LNCAP (cell line): Measurements from ENCODE around the gene DDX28.

Source experiments
- TF ChIP-seq, protein P1 (sequence below): fragments of 450-650 bp; IDR thresholded peaks from 2 replicates; pipeline ENCODE4 v1.5.1; 2017; ENCODE audit warnings: mild to moderate bottlenecking

Gene DDX28

DNA sequence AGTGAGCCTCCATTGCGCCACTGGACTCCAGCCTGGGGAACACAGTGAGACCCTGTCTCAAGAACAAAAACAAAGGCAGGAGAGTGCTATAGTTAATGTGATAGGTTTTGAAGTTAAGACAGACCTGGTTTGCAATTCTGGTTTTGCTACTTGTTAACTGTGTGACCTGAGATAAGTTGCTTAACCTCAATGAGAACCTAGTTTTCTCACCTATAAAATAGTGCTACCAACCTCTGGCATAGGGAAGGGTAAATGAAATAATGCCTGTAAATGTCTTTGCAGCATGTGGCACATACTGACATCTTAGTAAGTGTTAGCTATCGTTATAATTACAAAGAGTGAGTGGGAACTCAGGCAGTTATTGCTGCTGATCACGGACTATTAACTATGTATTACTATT, 32.4 kb upstream of the DDX28 start:
- TF ChIP-seq, protein P1, sequence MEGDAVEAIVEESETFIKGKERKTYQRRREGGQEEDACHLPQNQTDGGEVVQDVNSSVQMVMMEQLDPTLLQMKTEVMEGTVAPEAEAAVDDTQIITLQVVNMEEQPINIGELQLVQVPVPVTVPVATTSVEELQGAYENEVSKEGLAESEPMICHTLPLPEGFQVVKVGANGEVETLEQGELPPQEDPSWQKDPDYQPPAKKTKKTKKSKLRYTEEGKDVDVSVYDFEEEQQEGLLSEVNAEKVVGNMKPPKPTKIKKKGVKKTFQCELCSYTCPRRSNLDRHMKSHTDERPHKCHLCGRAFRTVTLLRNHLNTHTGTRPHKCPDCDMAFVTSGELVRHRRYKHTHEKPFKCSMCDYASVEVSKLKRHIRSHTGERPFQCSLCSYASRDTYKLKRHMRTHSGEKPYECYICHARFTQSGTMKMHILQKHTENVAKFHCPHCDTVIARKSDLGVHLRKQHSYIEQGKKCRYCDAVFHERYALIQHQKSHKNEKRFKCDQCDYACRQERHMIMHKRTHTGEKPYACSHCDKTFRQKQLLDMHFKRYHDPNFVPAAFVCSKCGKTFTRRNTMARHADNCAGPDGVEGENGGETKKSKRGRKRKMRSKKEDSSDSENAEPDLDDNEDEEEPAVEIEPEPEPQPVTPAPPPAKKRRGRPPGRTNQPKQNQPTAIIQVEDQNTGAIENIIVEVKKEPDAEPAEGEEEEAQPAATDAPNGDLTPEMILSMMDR, result no peak

DNA sequence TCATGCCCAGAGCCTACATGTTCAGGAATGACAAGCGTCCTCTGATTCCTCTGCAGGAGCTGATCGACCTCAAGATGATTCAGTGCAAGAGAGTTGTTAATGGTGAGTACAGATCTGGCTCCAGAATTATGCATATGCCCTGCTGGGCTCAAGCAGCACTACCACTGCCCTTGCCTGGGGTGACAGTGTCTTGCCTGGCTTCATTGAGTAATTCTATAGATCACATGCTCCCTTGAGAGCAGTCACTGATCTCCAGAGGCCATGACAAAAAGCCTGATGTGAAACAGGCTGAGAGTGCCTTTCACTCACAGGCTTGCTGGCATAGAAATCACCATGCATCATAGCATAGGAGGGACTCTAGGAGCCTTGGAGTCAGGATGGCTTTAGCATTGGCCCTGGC, 26.4 kb upstream of the DDX28 start:
- TF ChIP-seq, protein P1, result no peak

DNA sequence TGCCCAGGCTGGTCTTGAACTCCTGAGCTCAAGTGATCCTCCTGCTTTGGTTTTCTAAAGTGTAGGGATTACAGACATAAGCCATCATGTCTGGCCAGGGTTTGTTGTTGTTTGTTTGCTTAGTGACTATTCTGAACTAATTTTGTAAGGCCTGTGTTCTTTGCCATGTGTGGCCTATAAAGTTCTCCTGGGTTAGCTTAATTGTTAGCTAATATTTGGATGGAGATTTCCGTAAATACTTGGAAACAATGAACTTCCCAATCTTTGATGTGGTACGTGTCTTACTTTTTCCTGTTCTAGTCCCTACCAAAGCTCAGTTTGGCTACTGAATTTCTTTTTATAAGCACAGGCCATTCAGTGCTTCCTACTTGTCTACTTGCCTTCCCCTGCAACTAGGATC, 25.0 kb upstream of the DDX28 start:
- TF ChIP-seq, protein P1, result no peak

DNA sequence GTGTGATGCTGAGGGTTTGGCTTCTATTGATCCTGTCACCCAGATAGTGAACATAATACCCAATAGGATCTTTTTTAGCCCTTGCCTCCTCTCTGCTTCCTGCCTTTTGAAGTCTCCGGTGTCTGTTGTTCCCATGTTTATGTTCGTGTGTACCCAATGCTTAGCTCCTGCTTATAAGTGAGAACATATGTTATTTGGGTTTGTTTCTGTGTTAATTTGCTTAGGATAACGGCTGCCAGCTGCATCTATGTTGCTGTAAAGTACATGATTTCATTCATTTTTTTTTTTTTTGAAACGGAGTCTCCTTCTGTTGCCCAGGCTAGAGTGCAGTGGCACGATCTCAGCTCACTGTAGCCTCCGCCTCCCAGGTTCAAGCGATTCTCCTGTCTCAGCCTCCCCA, 23.1 kb upstream of the DDX28 start:
- TF ChIP-seq, protein P1, result no peak

DNA sequence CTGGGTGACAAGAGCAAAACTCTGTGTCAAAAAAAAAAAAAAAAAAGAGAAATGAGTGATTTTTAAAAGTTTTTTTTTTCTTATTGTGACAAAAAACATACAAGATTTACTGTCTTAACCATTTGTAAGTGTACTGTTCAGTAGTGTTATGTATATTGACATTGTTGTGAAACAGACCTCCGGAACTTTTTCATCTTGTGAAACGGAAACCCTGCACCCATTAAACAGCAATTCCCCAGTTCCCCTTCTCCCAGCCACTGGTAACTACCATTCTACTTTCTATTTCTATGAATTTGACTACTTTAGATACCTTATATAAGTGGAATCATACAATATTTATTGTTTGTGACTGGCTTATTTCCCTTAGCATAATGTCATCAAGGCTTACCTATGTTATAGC, 18.8 kb upstream of the DDX28 start:
- TF ChIP-seq, protein P1, result no peak

DNA sequence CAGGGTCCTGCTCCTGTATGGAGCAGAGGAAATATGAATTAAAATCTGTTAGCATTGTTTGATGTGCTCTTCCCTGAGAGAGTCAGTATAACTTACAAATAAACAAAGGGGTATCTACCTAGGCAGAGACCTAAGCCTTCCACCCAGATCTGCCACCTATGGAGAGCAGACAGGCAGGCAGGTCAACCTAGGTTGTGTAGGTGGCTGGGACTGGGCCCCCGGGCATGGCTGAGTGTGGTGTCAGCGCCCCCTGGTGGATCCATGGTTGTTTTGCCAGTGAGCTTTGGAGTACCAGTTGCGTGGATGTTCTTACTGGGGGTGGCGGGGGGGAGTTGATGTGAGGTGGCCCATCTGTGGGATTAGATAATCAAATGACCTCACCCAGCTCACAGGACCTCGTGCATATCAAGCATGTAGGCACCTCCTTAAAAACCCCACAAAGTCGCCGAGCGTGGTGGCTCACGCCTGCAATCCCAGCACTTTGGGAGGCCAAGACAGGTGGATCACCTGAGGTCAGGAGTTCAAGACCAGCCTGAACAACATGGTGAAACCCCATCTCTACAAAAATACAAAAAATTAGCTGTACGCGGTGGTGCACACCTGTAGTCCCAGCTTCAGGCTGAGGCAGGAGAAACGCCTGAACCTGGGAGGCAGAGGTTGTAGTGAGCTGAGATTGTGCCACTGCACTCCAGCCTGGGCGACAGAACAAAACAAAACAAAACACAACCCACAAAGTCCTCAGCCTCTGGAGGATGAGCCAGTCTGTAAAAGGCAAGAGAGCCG, 17.7 kb upstream of the DDX28 start:
- TF ChIP-seq, protein P1, result peak; percentile 94

DNA sequence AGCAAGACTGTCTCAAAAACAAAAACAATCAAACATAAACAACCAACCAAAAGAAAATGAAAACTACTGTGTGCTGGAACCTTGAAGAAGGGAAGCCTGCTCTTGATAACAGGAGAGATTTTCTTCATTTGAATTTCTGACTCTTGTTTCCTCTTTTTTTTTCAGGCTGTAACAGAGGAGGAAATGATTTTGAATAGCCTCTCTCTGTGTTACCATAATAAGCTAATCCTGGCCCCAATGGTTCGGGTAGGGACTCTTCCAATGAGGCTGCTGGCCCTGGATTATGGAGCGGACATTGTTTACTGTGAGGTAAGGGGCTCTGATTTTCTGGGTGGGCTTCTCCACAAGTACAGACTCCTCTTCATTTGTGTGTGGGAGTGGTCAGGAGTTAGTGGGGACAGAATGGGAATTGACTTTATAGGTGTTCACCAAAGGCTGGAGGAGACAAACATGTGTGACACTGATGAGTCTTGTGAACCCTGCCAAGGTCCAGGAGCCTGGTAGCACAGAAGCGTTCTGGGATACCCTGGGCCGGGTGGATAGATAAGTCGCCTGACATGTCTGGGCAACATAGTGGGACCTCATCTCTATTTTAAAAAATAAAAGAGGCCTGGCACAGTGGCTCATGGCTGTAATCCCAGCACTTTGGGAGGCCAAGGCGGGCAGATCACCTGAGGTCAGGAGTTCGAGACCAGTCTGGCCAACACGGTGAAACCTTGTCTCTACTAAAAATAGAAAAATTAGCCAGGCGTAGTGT, 15.0 kb upstream of the DDX28 start:
- TF ChIP-seq, protein P1, result no peak
